HL-60/S4 treated with retinoic acid at 250 ng/mL for 4 days and 3 days (cell line): ENCODE data around the gene NUP133.
"Not testable (repeated sequence)": the region's sequence is repeated elsewhere in the genome, so short reads cannot be mapped to it uniquely, and the experiment has no call there.

ENCODE experiments used
- in situ Hi-C: fragments of 300-500 bp; cut with MboI; formaldehyde crosslinking; loops from 2 replicates; pipeline ENCODE4 v1.7.0; 2022; ENCODE audit warnings: low sequenced_read_pairs

Gene NUP133

DNA sequence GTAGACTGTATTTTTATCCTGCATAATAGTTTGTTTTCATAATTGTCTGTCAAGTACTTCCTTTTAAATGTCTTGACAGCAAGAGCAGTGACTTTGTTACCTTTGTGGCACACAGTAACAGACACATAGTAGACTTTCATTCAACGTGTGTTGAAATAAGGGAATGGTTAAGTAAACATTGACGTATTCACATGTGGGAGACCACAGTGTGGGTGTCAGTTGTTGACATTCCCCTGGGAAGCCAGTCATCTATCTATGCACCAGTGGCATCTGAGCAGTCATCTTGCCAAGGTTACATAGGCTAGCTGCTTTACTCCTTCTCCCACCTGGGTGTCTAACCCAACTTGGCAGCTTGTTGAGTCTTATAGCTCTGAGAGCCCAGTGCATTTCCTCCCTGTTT lies 1.4 kb upstream of the NUP133 start:
- in situ Hi-C loops, result no loop called here

DNA sequence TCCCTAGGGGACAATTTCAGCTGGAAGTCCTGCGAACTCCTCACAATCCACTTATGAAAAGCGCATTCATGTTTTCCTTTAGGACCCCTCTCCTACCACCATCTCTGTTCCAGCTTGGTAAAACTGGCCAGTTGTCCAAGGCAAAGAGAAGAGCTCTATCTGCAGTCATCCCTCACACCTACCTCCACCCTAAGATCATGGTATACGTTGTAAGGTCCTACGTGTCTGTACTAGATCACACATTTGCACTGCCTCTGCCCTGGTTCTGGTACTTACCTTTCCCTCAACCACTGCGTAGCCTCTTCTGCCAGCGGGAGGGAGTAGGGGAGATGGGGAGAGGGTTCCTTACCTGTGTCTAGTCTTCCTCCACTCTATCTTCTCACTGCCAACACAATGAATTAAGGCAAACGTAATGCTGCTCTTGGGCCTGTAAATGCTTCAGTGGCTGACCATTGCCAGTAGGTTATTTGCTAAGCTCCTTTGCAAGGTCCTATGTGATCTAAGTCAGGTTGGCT lies 739 bp upstream of the NUP133 start:
- in situ Hi-C loops, result no loop called here

DNA sequence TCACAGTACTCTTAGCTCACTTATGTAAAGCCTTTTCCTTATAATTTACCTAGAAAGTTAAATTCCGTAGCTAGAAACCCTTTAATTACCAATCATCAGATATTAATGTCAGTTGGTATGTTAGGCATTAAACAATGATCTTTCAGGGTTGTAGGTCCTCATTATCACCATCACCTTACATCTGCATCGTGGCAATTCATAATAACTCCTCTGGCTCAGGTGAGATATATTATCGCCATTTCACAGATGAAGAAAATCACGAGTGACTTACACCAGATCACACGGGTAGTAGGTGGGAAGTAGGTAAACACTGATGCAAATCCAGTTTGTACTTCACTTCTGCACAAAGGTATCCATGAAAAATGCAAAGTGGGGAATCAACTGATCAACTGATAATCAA lies 639 bp downstream of the NUP133 start:
- in situ Hi-C loops, result no loop called here

DNA sequence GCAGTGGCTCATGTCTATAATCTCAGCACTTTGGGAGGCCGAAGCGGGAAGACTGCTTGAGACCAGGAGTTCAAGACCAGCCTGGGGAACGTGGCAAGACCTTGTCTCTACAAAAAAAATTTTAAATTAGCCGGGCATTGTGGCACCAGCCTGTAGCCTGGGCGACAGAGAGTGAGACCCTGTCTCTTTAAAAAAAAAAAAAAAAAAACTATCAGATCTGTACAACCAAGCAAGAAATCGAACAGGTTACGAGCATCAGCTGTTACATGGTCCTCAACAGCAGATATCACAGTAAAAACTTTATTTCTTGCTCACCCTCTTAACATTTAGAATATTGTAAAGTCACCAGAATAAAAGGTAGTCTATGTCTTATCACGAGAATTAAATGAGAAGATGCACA lies 1.5 kb downstream of the NUP133 start:
- in situ Hi-C loops, result no loop called here

DNA sequence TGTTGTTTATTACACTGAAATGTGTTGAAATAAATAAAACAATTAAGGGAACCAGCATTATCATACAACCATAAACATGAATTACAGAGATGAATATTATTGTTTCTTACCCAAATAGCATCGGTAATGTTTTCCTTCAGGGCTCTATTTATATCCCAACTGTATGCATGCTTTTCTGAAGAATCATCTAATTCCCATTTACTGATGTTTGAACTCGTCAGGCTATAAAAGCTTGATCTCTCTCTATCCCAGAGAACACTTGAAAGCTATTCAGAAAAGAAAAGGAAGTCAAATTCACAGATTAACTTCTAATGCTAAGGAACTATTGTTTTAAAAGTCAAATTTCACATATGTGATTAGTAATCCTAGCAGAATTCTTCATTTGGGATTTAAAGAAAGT lies 12.4 kb downstream of the NUP133 start:
- in situ Hi-C loops, result no loop called here

DNA sequence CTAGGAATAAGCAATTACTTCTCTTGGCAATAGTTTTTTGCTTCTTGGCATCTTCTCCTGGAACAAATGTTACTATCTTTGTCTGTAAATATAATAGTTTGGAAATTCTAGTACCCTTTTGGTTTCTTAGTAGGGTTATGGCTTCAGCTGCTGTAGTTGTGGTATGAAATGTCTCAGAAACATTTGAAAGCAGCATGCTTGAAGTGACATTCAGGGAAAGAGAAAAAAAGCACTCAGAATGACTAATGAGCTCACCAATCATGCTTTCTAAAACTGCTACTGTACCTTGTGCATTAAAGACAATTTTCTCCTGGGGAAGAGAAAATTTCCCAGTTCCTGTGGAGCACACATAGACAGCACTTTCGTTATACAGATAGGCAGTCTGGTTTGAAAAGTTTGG lies 21.0 kb downstream of the NUP133 start:
- in situ Hi-C loops, result loop anchor here (10.0 kb wide), 1 partner anchor 222 kb away; no protein-coding TSS in a partner anchor

DNA sequence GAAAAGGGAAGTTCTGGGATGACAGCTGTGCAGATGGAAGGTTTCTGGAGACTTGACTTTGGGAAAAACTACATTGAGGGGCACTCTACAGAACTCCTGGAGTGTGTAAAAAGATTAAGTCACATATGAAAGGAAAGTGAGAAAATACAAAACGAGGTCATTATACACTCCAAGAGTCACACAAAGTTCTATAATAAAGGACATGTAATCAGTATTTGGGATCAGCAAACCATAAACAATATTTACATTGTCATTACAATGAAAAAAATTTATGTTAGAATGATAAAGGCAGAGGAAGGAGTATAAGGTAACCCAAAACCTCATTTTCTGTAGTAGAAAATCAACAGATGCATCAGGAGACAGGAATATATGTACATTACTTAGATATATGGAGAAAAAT lies 22.8 kb downstream of the NUP133 start:
- in situ Hi-C loops, result loop anchor here (10.0 kb wide), 1 partner anchor 221 kb away; no protein-coding TSS in a partner anchor

DNA sequence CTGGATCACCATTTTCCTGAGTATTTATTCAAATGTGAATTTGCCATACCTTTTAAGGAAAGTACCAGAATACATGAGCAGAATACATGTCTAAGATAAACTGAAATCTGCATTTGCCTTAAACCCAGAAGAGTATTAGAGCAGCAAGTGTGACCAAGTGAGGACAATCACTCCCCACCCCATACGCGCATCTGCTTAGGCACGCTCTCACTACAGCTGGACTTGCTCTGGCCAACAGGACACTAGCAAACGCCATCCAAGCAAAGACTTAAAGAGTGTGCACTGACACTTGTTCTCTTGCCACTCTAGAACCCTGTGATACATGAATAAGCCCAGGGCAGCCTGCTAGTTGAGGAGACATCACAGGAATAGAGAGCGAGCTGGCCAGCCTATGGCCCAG lies 25.6 kb downstream of the NUP133 start:
- in situ Hi-C loops, result loop anchor here (10.0 kb wide), 1 partner anchor 218 kb away; no protein-coding TSS in a partner anchor

DNA sequence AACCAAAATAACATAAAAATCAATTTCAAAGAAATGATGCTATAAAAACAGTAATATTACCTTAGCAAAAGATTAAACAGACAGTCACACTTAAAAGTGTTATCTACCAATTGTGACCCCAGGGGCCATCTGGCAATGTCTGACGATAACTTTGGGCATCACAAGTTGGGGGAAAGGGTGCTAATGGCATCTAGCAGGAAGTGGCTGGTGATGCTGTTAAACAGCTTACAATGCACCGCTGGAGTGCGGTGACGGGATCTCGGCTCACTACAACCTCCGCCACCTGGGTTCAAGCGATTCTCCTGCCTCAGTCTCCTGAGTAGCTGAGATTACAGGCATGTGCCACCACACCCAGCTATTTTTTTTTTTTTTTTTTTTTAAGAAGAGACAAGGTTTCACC lies 27.6 kb downstream of the NUP133 start:
- in situ Hi-C loops, result loop anchor here (10.0 kb wide), 1 partner anchor 216 kb away; no protein-coding TSS in a partner anchor

DNA sequence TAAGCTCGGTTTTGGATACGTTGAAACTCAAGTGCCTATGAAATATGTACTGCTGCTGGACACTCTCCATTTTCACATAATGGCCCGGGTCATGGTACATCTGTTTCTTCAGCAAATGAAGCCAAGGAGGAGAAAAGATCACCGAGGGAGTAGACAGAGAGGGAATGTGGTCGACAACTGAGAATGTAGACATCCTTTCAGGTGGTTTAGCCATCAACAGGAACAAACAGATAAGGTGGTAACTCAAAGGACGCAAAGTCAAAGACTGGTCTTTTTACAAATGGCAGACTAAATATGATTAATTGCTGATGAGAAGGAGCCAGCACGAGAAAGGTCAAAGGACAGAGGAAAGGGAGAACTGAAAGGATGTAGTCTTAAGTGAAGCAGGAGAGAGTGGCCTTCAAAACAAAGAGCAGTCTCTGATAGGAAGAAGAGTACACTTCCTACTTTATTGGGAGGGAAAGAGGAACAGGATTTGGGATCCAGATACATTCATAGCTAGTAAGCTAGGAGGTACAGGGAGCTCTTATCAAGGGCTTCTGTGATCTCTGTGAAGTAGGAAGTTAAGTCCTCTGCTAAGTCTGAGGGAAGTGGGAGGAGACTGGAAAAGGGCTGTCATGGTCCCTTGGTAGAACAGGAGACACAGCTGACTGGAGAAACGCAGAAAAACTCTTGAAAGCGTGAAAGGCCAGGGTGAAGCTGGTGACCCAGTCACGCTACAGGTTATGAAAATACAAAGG lies 28.3 kb downstream of the NUP133 start:
- in situ Hi-C loops, result loop anchor here (10.0 kb wide), 1 partner anchor 215 kb away; no protein-coding TSS in a partner anchor

DNA sequence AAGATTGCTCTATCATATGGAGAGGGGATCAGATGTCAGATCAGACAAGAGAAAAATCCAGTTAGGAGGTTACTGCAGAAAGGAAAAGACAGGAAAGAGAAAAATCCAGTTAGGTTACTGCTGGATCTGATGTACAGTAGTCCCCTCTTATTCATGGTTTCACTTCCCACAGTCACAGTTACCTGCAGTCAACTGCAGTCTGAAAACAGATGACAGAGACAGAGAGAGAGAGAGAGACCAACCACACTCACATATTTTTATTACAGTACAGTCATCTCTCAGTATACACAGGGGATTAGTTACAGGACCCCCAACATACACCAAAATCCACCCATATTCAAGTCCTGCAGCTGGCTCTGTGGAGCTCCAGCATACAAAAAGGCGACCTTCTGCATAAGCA lies 29.3 kb downstream of the NUP133 start:
- in situ Hi-C loops, result no loop called here

DNA sequence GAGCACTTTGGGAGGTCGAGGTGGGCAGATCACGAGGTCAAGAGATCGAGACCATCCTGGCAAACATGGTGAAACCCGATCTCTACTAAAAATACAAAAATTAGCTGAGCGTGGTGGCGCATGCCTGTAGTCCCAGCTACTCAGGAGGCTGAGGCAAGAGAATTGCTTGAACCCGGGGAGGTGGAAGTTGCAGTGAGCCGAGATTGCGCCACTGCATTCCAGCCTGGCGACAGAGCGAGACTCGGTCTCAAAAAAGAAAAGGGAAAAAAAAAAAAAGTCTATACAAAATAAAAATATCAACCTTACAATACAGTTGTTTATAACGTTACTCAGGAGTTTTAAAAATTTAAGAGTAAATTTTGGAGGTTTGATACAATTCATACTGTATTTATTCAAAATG lies 32.3 kb downstream of the NUP133 start:
- in situ Hi-C loops, result not testable (repeated sequence)

DNA sequence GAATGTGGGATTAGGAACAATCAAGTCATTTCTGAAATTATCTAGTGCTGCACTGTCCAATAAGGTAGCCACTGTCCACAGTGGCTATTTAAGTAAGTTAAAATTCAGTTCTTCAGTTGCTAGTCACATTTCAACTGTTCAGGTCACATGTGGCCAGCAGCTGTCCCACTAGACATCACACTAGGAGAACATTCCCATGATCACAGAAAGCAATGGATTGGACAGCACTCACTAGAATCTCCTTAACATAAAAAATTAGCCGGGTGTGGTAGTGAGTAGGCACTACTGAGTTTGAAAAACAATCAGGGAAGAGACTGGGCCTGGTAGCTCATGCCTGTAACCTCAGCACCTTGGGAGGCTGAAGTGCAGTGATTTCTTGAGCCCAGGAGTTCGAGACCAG lies 33.6 kb downstream of the NUP133 start:
- in situ Hi-C loops, result no loop called here

DNA sequence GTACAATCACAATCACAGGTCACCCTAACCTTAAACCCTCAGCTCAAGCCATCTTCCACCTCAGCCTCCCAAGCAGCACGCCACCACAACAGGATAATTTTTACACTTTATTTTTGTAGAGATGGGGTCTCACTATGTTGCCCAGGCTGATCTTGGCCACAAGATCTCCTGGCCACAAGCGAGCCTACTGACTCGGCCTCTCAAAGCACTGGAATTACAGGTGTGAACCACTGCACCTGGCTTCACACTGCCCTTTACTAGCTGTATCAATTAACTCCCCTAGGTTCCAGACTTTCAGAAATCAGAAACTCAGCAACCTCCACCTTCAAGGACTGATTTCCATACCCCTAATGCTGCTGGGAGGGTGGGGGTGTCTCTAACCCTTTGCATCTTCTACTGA lies 37.0 kb downstream of the NUP133 start:
- in situ Hi-C loops, result no loop called here

DNA sequence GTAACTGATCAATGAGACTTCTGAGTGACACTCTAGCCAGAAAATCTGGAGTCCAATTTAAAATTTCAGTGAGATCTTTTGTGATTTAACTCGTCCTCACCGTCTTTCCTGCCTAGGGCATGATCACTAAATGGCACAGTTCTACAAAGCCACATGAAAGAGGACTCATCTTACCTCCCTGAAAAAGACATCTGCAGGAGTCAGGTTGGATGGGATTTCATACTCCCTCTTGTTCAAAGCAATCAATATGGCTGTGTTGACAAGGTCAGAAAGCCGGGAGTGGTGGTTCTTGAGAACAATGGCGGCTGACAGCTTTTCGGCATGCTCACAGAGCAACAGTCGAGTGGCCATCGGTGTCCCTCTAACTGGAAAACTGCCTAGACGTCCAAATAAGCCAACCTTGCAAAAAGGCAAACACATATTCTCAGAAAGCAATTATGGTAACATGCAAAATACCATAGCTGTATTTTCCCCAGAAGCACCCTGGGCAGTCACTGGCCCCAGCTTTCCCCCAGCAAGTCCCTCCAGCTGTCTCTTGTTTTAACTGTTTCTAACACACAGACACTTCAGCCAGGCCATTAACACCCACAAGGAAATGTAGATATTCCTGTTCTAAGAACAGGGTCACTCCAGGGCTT lies 37.6 kb downstream of the NUP133 start:
- in situ Hi-C loops, result no loop called here

DNA sequence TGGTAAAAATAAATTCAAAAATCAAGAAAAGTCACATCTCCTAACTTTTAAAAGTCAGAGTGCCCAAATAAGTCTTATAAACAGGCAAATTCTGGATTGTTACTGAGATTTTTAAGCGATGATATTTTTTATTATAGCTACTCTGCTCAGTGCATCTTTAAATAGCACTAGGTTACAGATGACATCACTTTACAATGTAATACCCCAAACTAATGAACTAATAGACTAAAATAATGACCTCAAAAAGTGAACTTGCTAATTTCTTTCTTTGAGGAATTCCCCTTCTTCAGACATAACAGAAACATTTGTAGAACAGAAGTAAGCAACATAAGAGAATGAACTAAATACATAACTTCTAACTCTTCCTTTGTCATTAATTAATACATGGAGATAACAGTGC lies 41.3 kb downstream of the NUP133 start:
- in situ Hi-C loops, result no loop called here

DNA sequence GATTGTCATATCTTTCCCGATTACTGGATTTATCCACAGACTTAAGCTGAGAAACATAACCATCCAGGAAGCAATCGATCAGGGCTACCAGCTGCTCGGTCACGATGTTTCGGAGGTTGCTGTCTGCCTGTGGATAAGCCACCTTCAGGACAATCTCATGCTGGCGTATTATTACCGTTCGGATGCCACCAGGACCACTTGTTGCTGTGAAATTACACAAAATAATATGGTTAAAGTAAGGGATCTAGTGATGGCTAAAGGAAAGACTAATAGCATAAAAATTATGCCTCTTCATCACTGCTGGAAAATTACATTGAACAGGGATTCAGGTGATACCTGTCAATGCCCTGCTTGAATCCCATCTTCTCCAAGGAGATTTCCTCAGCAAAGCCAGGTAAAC lies 43.5 kb downstream of the NUP133 start:
- in situ Hi-C loops, result no loop called here

DNA sequence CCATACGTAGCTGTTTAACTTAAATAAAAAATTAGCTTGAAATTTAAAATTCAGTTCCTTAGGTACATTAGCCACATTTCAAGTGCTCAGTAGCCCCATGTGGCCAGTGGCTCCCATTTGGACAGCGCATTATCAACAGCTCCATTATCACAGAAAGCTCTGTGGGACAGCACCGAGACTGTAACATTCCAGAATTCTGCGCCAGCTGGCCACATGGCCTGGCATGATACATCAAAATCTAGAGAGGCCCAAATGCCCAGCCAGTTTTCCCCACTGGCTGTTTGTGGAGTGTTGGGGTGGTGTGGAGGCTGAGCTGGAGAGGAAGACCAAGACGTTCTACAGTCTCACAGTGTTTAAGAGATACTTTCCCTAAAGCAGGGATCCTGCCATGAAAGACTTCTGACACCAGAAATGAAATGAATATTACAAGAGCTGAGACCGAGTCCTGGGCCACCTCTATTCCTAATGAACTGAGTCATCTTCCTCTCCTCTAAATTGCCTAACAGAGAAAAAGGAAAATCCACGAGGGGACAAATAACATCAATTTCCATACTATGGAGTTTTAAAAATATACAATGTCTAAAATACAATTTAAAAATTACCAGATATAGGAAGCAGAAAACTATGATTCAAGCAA lies 47.0 kb downstream of the NUP133 start:
- in situ Hi-C loops, result no loop called here

DNA sequence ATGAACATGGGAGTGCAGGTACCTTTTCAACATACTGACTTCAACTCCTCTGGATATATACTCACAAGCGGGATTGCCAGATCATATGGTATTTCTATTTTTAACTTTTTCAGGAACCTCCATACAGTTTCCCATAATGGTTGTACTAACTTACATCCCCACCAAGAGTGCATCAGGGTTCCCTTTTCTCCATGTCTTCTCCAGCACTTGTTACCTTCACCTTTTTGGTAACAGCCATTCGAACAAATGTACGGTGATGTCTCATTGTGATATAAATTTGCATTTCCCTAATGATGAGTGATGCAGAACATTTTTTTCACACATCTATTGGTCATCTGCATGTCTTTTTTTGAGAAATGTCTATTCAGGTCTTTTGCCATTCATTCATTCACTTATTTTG lies 48.3 kb downstream of the NUP133 start:
- in situ Hi-C loops, result no loop called here

DNA sequence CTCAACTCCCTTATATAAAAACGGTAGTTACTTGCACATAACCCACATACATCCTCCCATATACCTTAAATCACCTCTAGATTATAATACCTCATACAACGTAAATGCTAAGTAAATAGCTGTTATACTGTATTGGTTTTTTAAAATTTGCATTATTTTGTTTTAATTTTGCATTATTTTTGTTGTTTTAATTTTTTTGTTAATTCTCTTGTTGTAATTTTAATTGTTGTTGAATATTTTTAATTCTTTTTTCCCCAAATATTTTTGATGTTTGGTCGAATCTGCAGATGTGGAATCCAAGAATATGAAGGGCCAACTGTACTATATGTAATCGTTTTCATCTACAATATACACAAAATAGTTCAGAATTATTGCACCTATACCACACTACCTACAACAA lies 50.7 kb downstream of the NUP133 start:
- in situ Hi-C loops, result no loop called here

DNA sequence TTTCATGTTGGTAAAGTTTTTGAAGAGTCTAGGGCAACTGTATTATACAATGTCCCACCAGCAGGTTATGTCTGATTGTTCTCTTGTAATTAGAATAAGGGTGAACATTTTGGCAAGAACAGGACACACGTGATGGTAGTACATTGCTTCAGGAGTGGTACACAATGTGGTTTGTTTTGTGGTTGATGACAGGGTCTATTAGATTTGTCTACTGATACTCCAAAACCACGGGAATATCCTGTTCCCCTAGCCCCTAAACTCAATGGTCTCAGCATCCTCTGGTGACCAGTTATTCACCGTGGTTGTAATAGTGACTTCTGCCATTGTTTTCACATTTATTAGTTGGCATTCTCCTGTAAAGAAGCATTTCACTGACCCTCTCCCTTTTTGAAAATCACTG lies 52.1 kb downstream of the NUP133 start:
- in situ Hi-C loops, result no loop called here

DNA sequence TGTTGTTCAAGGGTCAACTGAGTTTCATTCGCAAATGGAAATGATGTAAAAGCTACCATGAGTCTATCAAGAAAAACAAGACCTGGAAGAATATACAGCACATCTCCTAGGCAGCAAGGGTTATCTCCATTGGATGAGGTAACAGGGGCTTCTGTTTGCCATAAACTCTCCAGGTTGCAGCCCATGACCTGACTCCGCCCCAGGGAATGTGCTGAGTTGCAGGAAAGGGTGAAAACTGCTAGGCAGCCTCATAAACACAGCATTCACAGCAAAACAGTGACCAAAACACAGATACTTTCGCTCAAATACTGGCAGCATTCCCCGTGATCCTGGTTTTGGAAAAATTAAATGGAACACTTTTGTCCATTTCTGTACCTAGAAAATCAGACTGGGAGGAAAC lies 54.1 kb downstream of the NUP133 start:
- in situ Hi-C loops, result no loop called here
